NCI-H2029 treated with DMSO at 0.1 percent for 48 hours (cell line): ENCODE data around the gene RASSF6.
"Not testable (repeated sequence)": the region's sequence is repeated elsewhere in the genome, so short reads cannot be mapped to it uniquely, and the experiment has no call there.

Experiments
- DNase-seq: peaks from one replicate; lab custom pipeline; 2025; lab: John Stamatoyannopoulos, UW

RASSF6 gene

GRCh38 chr4:73609706-73610105 is 10.5 kb downstream of the RASSF6 start:
- no peak for DNase-seq

GRCh38 chr4:73608689-73609594 is 11.3 kb downstream of the RASSF6 start:
- peak; percentile 70 for DNase-seq

DNA sequence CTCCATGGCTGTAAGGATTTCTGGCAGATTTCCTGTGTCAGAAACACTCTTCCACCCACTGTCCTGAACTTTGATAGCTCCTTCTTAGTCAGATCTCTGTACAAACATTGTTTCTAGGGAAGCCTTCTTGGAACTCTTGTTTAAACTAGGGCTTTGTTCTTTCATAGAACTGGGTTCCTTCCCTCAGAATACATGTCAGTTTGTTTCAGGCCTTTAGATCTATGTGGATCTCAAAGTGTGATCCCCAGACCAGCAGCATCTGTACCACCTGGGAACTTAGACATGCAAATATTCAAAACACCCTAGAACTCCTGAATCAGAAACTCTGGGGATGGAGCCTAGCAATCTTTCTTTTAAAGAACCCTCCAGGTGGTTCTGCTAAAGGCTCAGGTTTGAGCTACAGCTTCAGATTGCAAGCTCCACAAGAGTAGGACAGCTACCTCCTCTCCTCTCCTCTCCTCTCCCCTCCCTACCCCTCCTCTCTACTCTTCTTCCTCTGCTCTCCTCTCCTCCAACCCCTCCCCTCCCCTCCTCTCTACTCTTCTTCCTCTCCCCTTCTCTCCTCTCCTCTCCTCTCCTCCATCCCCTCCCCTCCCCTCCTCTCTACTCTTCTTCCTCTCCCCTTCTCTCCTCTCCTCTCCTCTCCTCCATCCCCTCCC is 12.7 kb downstream of the RASSF6 start:
- no peak for DNase-seq

DNA sequence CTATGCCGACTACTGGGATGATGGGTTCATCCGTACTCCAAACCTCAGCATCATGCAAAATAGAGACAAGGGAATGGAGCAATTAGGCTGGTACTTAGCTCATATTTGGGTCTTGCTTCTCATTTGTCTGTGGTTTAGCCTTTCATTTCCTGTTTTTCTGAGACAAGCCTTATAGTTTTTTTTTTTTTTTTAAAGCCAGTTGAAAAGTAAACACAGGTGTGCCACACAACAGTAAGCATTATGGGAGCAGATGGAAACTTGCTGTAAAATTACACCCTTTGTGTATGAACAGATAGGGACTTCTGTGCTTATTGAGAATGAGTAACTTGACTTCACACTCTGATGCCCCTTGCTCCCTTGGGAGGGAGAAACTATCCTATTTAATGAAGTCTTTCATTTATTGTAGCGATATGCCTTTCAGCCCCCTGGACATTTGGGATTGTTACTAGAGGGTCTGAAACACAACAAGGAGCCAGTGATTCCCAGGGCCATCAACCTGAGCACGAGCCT is 13.7 kb downstream of the RASSF6 start:
- DNase-seq = peak; percentile 74

DNA sequence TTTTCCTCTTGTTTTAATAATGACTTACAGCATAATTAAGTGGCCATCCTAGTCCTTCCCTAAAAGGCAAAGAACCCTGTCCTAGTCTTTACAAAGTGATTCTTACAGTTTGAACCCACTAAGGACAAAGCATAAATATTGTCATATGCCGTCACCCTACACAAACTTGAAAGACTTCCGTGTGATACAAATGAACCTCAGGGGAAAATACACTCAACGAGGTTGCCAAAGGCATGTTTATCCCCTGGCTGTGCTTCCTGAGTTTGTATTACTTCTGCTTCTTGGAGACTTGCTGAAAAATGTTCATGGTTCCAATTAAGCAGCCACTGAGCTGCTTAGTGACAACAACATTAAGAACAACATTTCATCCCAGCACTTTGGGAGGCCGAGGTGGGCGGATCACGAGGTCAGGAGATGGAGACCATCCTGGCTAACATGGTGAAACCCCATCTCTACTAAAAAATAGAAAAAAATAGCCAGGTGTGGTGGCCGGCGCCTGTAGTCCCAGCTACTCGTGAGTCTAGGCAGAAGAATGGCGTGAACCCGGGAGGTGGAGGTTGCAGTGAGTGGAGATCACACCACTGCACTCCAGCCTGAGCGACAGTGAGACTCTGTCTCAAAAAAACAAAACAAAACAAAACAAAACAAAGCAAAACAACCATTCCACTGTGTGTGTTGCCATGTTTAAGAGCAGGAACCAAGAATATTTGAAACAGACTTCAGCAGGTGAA is 16.2 kb downstream of the RASSF6 start:
- DNase-seq = no peak

- DNase-seq = no peak
These were observed 16.9 kb downstream of the RASSF6 start for GRCh38 chr4:73603271-73603710.

- no peak for DNase-seq
These were observed 19.3 kb downstream of the RASSF6 start for GRCh38 chr4:73600954-73601353.

DNA sequence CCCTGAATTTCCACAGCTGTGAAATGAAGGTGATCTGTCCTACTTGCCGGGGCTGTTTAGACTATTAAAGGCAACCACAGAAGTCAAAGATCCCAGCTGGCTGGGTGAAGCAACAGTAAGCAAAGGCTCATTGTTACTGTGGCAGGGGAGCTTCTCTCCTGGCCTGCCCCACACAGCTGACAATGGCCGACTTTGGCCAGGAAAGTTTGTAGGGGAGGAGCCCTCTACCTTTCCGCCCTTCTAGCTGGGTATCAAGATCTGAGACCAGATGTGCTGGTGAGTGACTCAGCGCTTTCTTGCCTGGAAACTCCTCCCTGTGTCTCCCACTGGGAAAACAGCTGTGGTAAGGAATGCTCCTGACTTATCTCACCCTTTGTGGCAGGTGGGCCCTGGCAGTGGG is 21.1 kb downstream of the RASSF6 start:
- DNase-seq = no peak

GRCh38 chr4:73597594-73597993 is 22.6 kb downstream of the RASSF6 start:
- no peak for DNase-seq

- not testable (repeated sequence) for DNase-seq
These were observed 23.1 kb downstream of the RASSF6 start for GRCh38 chr4:73597183-73597582.

- DNase-seq = no peak
These were observed 24.2 kb downstream of the RASSF6 start for GRCh38 chr4:73596001-73596400.

DNA sequence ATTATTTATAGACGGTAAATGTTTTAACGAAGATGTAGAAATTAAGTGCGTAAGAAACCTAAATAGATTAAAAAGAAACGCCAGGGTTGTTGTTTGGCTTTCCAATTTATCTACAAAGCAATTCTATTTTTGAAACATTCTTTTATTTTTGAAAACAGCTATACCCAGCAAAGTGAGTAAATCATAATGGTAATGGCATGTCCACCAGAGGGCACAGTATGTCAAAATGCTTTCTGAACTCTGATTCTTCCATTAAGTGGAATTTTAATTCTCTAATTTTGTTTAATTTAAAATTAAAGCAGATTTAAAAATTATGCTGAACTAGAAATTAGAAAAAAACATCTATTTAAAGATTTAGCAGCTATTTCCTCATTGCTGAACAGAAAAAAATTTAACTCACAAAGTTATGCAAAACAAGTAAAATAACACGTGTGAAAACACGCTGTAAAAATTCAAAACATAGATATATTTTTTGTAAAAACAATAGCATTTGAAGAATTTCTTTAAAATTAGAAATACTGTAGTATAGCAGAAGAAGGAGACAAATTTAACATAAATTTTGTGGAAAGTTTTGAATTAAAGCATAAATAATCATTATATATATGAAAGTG is 26.5 kb downstream of the RASSF6 start:
- DNase-seq = no peak

DNA sequence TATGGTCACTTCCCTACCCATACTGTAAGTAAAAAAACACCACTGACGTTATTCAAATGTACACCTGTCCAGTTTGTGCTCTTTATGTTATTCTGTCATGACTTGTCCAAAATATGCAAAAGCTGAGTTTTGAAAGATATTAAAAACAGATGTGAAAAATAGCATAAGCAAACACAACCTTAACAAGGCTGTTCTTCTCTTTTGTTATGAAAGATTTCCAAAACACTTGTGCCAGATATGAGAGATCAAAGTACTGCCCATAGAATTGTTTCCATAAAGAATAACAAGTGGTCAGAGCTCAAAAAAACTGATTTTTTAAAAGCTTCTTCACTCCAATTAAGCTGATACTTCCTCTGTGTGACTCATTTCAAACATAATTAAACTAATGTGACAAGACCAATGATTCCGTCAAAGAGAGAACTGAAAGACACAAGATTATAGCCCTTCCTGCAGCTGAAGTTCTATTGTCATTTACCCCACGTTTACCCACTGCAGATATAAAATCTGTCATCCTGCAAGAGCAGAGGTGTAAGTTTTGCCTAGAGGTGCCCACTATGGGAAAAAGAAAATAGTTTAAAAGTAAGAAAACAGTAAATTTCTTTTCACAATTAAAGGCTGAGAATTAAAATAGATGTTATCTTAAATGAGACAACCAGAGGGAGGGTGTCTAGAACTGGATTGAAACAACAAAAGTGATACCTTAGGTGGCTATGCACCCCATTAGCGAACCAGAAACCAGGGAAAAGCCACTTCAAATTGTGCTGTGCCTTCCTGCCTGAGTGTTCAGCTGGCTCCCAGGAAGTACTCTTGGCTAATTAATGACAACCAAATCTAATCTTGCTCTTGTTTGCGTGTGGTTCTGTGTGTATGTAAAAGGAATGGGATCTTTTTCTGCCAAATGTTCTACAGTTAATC is 30.1 kb downstream of the RASSF6 start:
- DNase-seq = peak; percentile 81

- DNase-seq = no peak
These were observed 30.9 kb downstream of the RASSF6 start for GRCh38 chr4:73589261-73589847.

GRCh38 chr4:73588613-73589012 is 31.6 kb downstream of the RASSF6 start:
- DNase-seq = no peak

GRCh38 chr4:73586666-73587065 is 33.6 kb downstream of the RASSF6 start:
- DNase-seq = no peak

- no peak for DNase-seq
These were observed 34.2 kb downstream of the RASSF6 start for GRCh38 chr4:73586040-73586439.

DNA sequence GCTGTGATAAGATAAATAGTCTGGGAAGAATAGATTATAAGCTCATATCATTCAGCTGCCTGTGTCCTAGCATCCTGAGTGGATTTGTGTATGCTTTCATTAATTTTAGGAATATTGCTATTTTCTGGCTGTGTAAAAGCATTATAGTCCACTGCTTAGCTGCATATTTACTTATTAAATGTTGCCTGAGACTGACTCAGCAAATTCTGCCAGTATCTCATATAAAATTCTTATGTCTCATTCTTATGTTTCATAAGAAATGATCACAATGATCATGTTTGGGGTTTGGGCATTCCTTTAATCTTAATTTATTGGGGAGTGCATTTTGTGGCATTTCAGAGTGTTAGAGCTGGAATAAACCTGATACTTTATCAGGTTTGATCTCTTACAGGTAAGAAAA is 34.9 kb downstream of the RASSF6 start:
- no peak for DNase-seq

DNA sequence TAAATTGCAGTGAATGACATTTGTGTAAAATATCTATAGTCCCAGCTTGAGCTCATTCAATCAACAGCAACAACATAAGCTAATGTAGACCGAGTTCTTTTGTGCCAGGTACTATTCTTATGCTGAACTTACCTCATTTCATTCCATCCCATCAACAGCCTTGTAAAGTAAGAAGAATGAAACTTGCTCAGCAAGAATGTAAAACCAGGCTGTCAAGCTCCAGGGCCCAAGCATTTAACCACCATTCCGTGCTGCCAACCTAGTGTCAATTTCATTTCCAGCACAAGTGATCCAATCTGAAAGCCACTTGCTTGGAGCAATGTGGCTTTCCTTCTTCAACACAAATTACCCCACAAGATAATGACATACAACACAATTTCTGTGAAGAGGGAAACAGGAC is 36.6 kb downstream of the RASSF6 start:
- DNase-seq = no peak

DNA sequence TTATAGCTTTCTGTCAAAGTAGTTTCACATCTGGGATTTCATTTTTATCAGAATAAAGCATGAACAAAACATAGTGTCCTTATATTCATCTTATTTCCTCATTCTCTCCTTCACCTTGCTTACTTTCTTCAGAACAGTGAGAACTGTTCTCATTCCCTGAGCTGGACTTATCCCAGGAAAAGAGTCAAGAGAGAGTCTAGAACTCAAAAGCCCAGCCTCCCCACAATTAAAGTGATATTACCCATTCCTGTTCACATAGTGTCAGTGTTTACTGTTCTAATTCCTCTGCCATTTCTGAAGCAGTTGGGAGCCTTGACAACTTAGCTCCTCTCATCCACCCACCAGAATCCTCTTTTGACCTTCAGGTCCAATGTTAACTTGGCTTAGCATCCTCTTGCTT is 42.9 kb downstream of the RASSF6 start:
- no peak for DNase-seq

- no peak for DNase-seq
These were observed 43.9 kb downstream of the RASSF6 start for GRCh38 chr4:73576381-73576780.
